ENCODE data around the gene EFCAB7.
A peak's percentile ranks its signal among the peaks of the same experiment; 100 is the strongest.

EFCAB7 gene

DNA sequence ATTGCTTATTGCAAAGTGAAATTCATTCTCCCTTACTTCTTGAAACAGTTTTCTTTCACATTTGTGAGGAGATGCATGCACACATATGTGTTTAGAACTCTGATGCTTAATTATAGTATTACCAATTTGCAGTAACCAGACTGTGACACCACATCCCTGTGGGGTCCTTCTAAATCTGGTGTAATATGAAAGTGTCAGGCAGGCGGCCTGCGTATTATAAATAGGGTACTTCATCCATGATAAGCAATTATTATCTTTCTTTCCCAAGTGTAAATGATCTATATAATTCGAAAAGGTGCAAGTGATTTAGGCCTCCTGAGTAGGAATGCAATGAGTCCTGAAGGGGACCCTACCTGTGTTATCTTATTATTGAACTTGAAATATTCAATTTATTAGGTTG lies 876 bp downstream of the EFCAB7 start:
- DNase-seq (ENCODE audit: low read depth), result peak; percentile 9
- TF ChIP-seq, protein P1, sequence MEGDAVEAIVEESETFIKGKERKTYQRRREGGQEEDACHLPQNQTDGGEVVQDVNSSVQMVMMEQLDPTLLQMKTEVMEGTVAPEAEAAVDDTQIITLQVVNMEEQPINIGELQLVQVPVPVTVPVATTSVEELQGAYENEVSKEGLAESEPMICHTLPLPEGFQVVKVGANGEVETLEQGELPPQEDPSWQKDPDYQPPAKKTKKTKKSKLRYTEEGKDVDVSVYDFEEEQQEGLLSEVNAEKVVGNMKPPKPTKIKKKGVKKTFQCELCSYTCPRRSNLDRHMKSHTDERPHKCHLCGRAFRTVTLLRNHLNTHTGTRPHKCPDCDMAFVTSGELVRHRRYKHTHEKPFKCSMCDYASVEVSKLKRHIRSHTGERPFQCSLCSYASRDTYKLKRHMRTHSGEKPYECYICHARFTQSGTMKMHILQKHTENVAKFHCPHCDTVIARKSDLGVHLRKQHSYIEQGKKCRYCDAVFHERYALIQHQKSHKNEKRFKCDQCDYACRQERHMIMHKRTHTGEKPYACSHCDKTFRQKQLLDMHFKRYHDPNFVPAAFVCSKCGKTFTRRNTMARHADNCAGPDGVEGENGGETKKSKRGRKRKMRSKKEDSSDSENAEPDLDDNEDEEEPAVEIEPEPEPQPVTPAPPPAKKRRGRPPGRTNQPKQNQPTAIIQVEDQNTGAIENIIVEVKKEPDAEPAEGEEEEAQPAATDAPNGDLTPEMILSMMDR (IDR thresholded peaks at IDR 0.05; ENCODE audit: insufficient read depth, low read depth, low read length, missing control alignments), result no peak

DNA sequence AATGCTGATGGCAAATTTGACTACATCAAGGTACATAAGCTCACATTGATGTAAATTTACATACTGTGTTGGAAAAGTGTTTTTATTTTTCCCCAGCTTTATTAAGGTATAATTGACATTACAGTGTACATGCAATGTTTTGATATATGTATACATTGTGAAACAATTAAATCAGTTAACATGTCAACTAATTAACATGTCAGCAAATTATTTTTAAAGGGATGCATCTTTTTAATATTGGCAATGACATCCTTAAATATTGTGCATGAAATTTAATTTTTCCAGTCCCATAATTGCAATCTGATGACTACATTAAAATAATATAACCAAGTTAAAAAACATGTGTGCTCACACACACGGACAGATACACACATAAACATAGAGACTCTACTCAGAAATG lies 9.4 kb downstream of the EFCAB7 start:
- no peak for DNase-seq (ENCODE audit: low read depth)
- TF ChIP-seq, protein P1 (IDR thresholded peaks at IDR 0.05; ENCODE audit: insufficient read depth, low read depth, low read length, missing control alignments), result no peak

More for the DNA sequence above, 876 bp downstream of the EFCAB7 start:
- H3K4me3 ChIP-seq (ENCODE audit: low read depth, low read length), result peak overlapping the region; percentile 78

DNA sequence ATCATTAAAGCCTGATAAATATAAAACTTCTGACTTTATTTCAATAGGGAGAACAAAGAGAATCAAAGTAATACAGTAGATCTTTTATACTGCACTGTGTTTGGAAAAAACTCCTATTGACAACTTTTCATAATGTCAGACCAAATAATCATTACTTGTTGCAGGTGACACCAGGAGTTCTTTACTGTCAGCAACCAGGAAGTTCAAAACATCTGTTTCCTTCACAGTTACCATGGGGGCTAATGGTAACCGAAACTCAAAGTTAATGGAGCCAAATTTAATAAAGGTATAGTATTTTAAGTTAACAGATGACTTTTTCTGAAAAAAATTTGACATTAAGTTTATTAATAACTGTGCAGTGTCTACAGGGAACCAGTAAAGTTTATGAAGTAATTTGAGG lies 10.6 kb downstream of the EFCAB7 start:
- DNase-seq (ENCODE audit: low read depth), result no peak
- TF ChIP-seq, protein P1 (IDR thresholded peaks at IDR 0.05; ENCODE audit: insufficient read depth, low read depth, low read length, missing control alignments), result no peak
- no peak overlapping the region for H3K4me3 ChIP-seq (ENCODE audit: low read depth, low read length)

More for the DNA sequence above, 9.4 kb downstream of the EFCAB7 start:
- no peak overlapping the region for H3K4me3 ChIP-seq (ENCODE audit: low read depth, low read length)

DNA sequence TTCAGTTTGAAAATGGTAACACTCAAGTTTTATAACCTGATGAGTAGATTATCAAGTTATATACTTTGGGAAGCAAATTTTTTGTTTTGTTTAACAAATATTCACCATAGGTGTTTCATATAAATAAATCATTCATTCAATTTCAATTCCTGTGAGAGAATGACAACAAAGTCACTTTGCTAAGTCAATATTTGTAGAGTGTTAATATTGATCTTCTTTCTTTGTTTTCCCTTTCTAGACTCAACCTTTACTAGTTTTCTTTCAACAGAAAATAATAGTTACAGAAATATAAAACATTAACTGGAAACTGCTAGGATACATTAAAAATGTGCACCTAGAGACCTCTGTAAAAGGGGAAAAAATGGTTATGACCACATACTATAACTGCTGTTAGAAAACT lies 11.1 kb downstream of the EFCAB7 start:
- DNase-seq (ENCODE audit: low read depth), result no peak
- TF ChIP-seq, protein P1 (IDR thresholded peaks at IDR 0.05; ENCODE audit: insufficient read depth, low read depth, low read length, missing control alignments), result no peak
- no peak overlapping the region for H3K4me3 ChIP-seq (ENCODE audit: low read depth, low read length)

- no peak overlapping the region for H3K4me3 ChIP-seq (ENCODE audit: low read depth, low read length)
- TF ChIP-seq, protein P1 (IDR thresholded peaks at IDR 0.05; ENCODE audit: insufficient read depth, low read depth, low read length, missing control alignments), result no peak
- DNase-seq (ENCODE audit: low read depth), result no peak
Measured at GRCh38 chr1:63537006-63537405, 13.7 kb downstream of the EFCAB7 start.

GRCh38 chr1:63537940-63538339 lies 14.6 kb downstream of the EFCAB7 start:
- no peak for DNase-seq (ENCODE audit: low read depth)
- H3K4me3 ChIP-seq (ENCODE audit: low read depth, low read length), result no peak overlapping the region
- TF ChIP-seq, protein P1 (IDR thresholded peaks at IDR 0.05; ENCODE audit: insufficient read depth, low read depth, low read length, missing control alignments), result no peak

GRCh38 chr1:63545780-63546179 lies 22.5 kb downstream of the EFCAB7 start:
- DNase-seq (ENCODE audit: low read depth), result no peak

More at GRCh38 chr1:63545780-63546179, 22.5 kb downstream of the EFCAB7 start:
- TF ChIP-seq, protein P1 (IDR thresholded peaks at IDR 0.05; ENCODE audit: insufficient read depth, low read depth, low read length, missing control alignments), result no peak
- no peak overlapping the region for H3K4me3 ChIP-seq (ENCODE audit: low read depth, low read length)

All from GM12865 (cell line).